ENCODE data around the gene IFNA7.

DNA sequence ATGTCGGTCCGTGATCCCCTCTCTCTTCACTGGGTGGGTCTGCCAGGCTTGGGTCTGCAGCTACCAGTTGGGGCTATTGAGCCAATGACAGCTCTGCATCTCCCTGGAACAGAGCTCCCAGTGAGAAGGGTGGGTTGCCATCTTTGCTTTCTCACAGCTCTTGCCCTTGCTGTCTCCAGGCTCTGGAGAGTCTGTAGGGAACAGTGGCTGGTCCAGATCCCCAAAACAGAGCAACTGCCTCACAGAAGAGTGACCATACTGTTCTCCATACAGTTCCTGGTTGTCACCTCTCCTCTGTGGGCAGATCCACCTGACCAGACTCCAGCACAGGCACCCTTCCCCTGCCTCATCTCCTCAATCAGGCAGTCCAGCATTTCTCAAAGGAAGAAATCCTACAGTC, 31.3 kb upstream of the IFNA7 start:
- TF ChIP-seq POLR2AphosphoS5 (IDR thresholded peaks at IDR 0.05; ENCODE audit: low read depth, low read length) (no peak), SIN3A (IDR thresholded peaks at IDR 0.05; ENCODE audit: borderline replicate concordance, insufficient read depth, low read length) (no peak), TAF1 (IDR thresholded peaks at IDR 0.05; ENCODE audit: borderline replicate concordance, insufficient read depth, low read length) (no peak), REST (IDR thresholded peaks at IDR 0.05; ENCODE audit: insufficient read depth in 1 of 2, low read depth in 2 of 2, low read length in 2 of 2) (no peak), FOXP2 (optimal IDR thresholded peaks at IDR 0.05; ENCODE audit: borderline replicate concordance, extremely low read depth, extremely low read length, insufficient read depth) (no peak)

Data from PFSK-1 (cell line).